LNCAP (cell line): ENCODE measurements around the gene CCDC148.

Source experiments
- CTCF ChIP-seq: fragments of 450-650 bp; IDR thresholded peaks from 2 replicates; pipeline ENCODE4 v1.5.1; 2017; ENCODE audit warnings: mild to moderate bottlenecking

Gene CCDC148

GRCh38 chr2:158456309-158457066, at the start of gene CCDC148, which contains the start of gene PKP4:
CCDC148 (minus strand) TSS chr2:158456753; CDS start chr2:158456439, 314 bp downstream.
PKP4 (plus strand) TSS chr2:158456952; CDS start chr2:158533185, 76,233 bp downstream.
- TF ChIP-seq CTCF: no peak

GRCh38 chr2:158505448-158505934, 48.9 kb upstream of the CCDC148 start:
- no peak for TF ChIP-seq CTCF

GRCh38 chr2:158504088-158504487, 47.5 kb upstream of the CCDC148 start:
- no peak for TF ChIP-seq CTCF

GRCh38 chr2:158502974-158503373, 46.4 kb upstream of the CCDC148 start:
- no peak for TF ChIP-seq CTCF

- TF ChIP-seq CTCF: no peak
Measured at GRCh38 chr2:158501301-158501700, 44.7 kb upstream of the CCDC148 start.

GRCh38 chr2:158500333-158500732, 43.8 kb upstream of the CCDC148 start:
- no peak for TF ChIP-seq CTCF

- TF ChIP-seq CTCF: no peak
Measured at GRCh38 chr2:158499383-158499782, 42.8 kb upstream of the CCDC148 start.
